Measurements from ENCODE around the gene POLE3.
"Not testable (repeated sequence)": the region's sequence is repeated elsewhere in the genome, so short reads cannot be mapped to it uniquely, and the experiment has no call there.

Gene POLE3

DNA sequence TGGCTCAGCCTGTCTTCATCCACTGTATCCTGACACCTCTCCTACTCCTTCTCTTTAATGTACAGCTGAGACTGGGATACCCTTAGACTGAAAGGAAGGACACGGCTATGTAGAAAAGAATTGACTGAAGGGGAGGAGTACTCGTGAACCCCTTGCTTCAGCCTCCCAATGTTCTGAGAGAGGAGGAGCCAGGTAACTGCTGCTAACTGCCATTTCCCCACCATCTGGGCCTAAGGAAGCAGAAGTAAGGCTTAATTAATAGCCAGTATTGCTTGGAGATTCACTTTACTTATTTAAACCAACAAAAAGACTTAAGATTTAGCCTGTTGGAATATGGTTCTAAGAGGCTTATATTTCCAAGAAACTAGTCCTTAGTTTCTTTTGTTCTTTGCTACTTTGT, 34.3 kb upstream of the POLE3 start:
- no peaks in the 10 kb centered on the region for H3K4me1 ChIP-seq (ENCODE audit: insufficient read depth, low read length, poor library complexity, severe bottlenecking)
- H3K9me3 ChIP-seq (ENCODE audit: insufficient read depth, low read depth, low read length), result no peaks in the 10 kb centered on the region
- H3K36me3 ChIP-seq (ENCODE audit: insufficient read depth, low read length), result no peaks in the 10 kb centered on the region
- H3K27me3 ChIP-seq (ENCODE audit: insufficient read depth, low read length, poor library complexity, severe bottlenecking), result no peaks in the 10 kb centered on the region
- H3K4me3 ChIP-seq (ENCODE audit: low read length, poor library complexity, severe bottlenecking), result no peak overlapping the region
- no peaks in the 10 kb centered on the region for H4K20me1 ChIP-seq (ENCODE audit: insufficient read depth, low read length, poor library complexity, severe bottlenecking)
- no peaks in the 10 kb centered on the region for H3F3A ChIP-seq (ENCODE audit: low read depth)
- H3K9me2 ChIP-seq (replicated peaks; ENCODE audit: low read depth, low read length), result no peaks in the 10 kb centered on the region
- H3K9ac ChIP-seq (ENCODE audit: low read depth, low read length, poor library complexity, severe bottlenecking), result no peak overlapping the region
- no peak overlapping the region for H2AFZ ChIP-seq (ENCODE audit: low read length)
- no peak overlapping the region for H3K4me2 ChIP-seq (ENCODE audit: low read depth, low read length, poor library complexity, severe bottlenecking)
- no peak for TF ChIP-seq EZH2phosphoT487 (IDR thresholded peaks at IDR 0.05; ENCODE audit: borderline replicate concordance)
- TF ChIP-seq, protein P1, sequence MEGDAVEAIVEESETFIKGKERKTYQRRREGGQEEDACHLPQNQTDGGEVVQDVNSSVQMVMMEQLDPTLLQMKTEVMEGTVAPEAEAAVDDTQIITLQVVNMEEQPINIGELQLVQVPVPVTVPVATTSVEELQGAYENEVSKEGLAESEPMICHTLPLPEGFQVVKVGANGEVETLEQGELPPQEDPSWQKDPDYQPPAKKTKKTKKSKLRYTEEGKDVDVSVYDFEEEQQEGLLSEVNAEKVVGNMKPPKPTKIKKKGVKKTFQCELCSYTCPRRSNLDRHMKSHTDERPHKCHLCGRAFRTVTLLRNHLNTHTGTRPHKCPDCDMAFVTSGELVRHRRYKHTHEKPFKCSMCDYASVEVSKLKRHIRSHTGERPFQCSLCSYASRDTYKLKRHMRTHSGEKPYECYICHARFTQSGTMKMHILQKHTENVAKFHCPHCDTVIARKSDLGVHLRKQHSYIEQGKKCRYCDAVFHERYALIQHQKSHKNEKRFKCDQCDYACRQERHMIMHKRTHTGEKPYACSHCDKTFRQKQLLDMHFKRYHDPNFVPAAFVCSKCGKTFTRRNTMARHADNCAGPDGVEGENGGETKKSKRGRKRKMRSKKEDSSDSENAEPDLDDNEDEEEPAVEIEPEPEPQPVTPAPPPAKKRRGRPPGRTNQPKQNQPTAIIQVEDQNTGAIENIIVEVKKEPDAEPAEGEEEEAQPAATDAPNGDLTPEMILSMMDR (conservative IDR thresholded peaks at IDR 0.05; ENCODE audit: low read length), result no peak
- no peaks in the 10 kb centered on the region for H3K79me2 ChIP-seq (ENCODE audit: insufficient read depth, low read length)

GRCh38 chr9:113437716-113438115, 27.2 kb upstream of the POLE3 start:
- not testable (repeated sequence) for H3F3A ChIP-seq (ENCODE audit: low read depth); H3K79me2 ChIP-seq (ENCODE audit: insufficient read depth, low read length); H4K20me1 ChIP-seq (ENCODE audit: insufficient read depth, low read length, poor library complexity, severe bottlenecking); H3K9ac ChIP-seq (ENCODE audit: low read depth, low read length, poor library complexity, severe bottlenecking); H3K36me3 ChIP-seq (ENCODE audit: insufficient read depth, low read length); H3K27me3 ChIP-seq (ENCODE audit: insufficient read depth, low read length, poor library complexity, severe bottlenecking); H3K4me1 ChIP-seq (ENCODE audit: insufficient read depth, low read length, poor library complexity, severe bottlenecking); H3K9me3 ChIP-seq (ENCODE audit: insufficient read depth, low read depth, low read length); H3K9me2 ChIP-seq (replicated peaks; ENCODE audit: low read depth, low read length); H3K4me2 ChIP-seq (ENCODE audit: low read depth, low read length, poor library complexity, severe bottlenecking); H3K4me3 ChIP-seq (ENCODE audit: low read length, poor library complexity, severe bottlenecking); H2AFZ ChIP-seq (ENCODE audit: low read length)

DNA sequence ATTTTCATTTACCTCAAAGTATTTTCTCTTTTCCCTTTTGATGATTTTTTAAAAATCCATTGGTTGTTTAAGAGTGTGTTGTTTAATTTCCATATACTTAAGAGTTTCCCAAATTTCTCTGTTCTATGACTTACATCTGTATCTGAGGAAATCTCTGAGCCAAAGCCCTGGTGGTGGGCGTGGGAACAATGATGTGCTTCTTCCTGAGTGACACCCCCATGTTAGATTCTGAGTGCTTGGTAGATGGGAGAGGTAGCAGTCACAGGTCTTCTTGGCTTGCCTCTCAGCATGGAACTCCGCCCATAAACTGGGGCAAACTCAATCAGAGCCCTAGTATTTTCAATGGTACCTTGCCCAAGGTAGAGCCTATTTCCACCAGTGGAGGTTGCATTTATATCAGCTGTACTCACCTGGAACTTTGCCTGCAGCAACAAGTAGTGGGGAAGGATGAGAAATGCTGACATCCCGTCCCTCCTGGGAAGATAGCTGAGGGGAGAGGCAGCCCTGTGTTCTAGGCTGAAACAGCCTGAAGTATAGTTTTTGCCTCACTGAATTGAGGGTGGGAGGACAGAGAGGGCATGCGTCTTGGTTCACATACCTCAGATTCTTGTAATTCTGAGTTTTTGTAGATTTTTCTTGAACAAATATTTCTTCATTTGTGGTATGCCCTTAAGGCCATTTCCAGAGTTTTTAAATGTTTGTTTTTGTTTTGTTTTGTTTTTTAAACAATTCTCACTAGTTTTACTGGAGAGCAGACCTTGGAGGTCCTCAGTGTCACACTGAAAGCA, 26.4 kb upstream of the POLE3 start:
- Histone ChIP-seq H3K27me3 (ENCODE audit: insufficient read depth, low read length, poor library complexity, severe bottlenecking) (no peaks in the 10 kb centered on the region), H2AFZ (ENCODE audit: low read length) (no peak overlapping the region), H3F3A (ENCODE audit: low read depth) (no peaks in the 10 kb centered on the region), H3K4me1 (ENCODE audit: insufficient read depth, low read length, poor library complexity, severe bottlenecking) (no peaks in the 10 kb centered on the region), H3K9me3 (ENCODE audit: insufficient read depth, low read depth, low read length) (no peaks in the 10 kb centered on the region), H3K79me2 (ENCODE audit: insufficient read depth, low read length) (no peaks in the 10 kb centered on the region), H4K20me1 (ENCODE audit: insufficient read depth, low read length, poor library complexity, severe bottlenecking) (no peaks in the 10 kb centered on the region), H3K9me2 (replicated peaks; ENCODE audit: low read depth, low read length) (no peaks in the 10 kb centered on the region), H3K4me2 (ENCODE audit: low read depth, low read length, poor library complexity, severe bottlenecking) (no peak overlapping the region), H3K9ac (ENCODE audit: low read depth, low read length, poor library complexity, severe bottlenecking) (no peak overlapping the region), H3K36me3 (ENCODE audit: insufficient read depth, low read length) (no peaks in the 10 kb centered on the region), H3K4me3 (ENCODE audit: low read length, poor library complexity, severe bottlenecking) (no peak overlapping the region)
- TF ChIP-seq, protein P1 (conservative IDR thresholded peaks at IDR 0.05; ENCODE audit: low read length), result no peak
- TF ChIP-seq EZH2phosphoT487 (IDR thresholded peaks at IDR 0.05; ENCODE audit: borderline replicate concordance), result no peak

DNA sequence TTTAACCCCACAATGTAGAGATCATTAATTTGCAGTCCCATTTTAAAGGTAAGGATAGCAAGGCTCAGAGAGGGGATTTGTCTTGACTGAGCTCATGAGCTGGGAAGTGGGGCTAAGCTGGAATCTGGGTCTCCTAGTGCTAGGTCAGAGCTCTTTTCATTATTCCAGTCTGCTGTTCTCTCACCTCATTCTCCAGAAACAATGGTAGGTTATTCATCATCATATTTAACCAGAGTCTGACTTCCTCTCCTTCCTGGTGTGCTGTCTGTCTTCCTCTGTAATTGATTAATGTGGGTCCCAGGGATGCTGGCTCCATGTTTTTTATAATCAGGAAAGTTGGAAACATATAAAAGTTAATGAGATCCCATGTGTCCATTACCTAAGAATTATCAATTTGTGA, 20.7 kb upstream of the POLE3 start:
- Histone ChIP-seq H3K27me3 (ENCODE audit: insufficient read depth, low read length, poor library complexity, severe bottlenecking) (no peaks in the 10 kb centered on the region), H2AFZ (ENCODE audit: low read length) (no peak overlapping the region), H3K9me3 (ENCODE audit: insufficient read depth, low read depth, low read length) (no peaks in the 10 kb centered on the region), H3K36me3 (ENCODE audit: insufficient read depth, low read length) (no peaks in the 10 kb centered on the region), H4K20me1 (ENCODE audit: insufficient read depth, low read length, poor library complexity, severe bottlenecking) (no peaks in the 10 kb centered on the region), H3K9ac (ENCODE audit: low read depth, low read length, poor library complexity, severe bottlenecking) (no peak overlapping the region), H3K4me3 (ENCODE audit: low read length, poor library complexity, severe bottlenecking) (no peak overlapping the region), H3K9me2 (replicated peaks; ENCODE audit: low read depth, low read length) (no peaks in the 10 kb centered on the region), H3K79me2 (ENCODE audit: insufficient read depth, low read length) (no peaks in the 10 kb centered on the region), H3K4me2 (ENCODE audit: low read depth, low read length, poor library complexity, severe bottlenecking) (no peak overlapping the region), H3K4me1 (ENCODE audit: insufficient read depth, low read length, poor library complexity, severe bottlenecking) (peaks cover 26% of the 10 kb centered on the region), H3F3A (ENCODE audit: low read depth) (no peaks in the 10 kb centered on the region)
- no peak for TF ChIP-seq EZH2phosphoT487 (IDR thresholded peaks at IDR 0.05; ENCODE audit: borderline replicate concordance)
- TF ChIP-seq, protein P1 (conservative IDR thresholded peaks at IDR 0.05; ENCODE audit: low read length), result no peak

Measured in Loucy (cell line).